Upper lobe of left lung (tissue), 6 donors: ENCODE measurements around the gene PHF11. TPM values are rescaled to one million over a fixed set of nuclear protein-coding genes. Genes with fewer than 3 reads are reported as not detected.
A peak's percentile ranks its signal among the peaks of the same experiment; 100 is the strongest.

Experiments used
- ATAC-seq, 2 donors: fragments of 200-7000 bp; cut with Tn5 transposase; one replicate each; pipeline ENCODE4 v1.9.1; 2022; ENCODE audit warnings: mild to moderate bottlenecking in 2 of 2, moderate library complexity in 2 of 2; ENCODE audit not compliant: low FRiP score in 2 of 2
- DNase-seq, 2 donors: peaks; one replicate each; pipeline ENCODE4 v3.0.0-alpha.2; 2019 to 2020
- H3K27ac ChIP-seq, 4 donors: fragments of 200-600 bp; sonication (generic); one replicate each; pipeline ENCODE4 v1.5.1; 2016 to 2019
- H3K27me3 ChIP-seq, 4 donors: fragments of 200-600 bp; sonication (generic); one replicate each; pipeline ENCODE4 v1.5.1; 2017 to 2019
- H3K36me3 ChIP-seq, 4 donors: fragments of 200-600 bp; sonication (generic); one replicate each; pipeline ENCODE4 v1.5.1; 2016 to 2019
- H3K4me1 ChIP-seq, 4 donors: fragments of 200-600 bp; sonication (generic); one replicate each; pipeline ENCODE4 v1.5.1; 2018 to 2019
- H3K4me3 ChIP-seq, 4 donors: fragments of 200-600 bp; sonication (generic); one replicate each; pipeline ENCODE4 v1.5.1; 2017 to 2019; ENCODE audit warnings: mild to moderate bottlenecking in 2 of 4, moderate library complexity in 1 of 4
- H3K9me3 ChIP-seq, 4 donors: fragments of 200-600 bp; sonication (generic); one replicate each; pipeline ENCODE4 v1.5.1; 2018 to 2019
- CTCF ChIP-seq, 6 experiments: fragments of 450-650 bp in 4 of 6; fragments of 200-600 bp in 2 of 6; sonication (generic) in 2 of 6; IDR thresholded peaks; one replicate each; pipeline ENCODE4 v1.5.1; 2016 to 2019; ENCODE audit warnings: antibody characterized with exemption in 6 of 6
- EP300 ChIP-seq, 4 donors: sonication (generic); formaldehyde crosslinking; IDR thresholded peaks; one replicate each; pipeline ENCODE4 v1.5.1; 2017; ENCODE audit warnings: antibody characterized with exemption in 4 of 4, control low read depth in 2 of 4
- POLR2A ChIP-seq, 4 donors: fragments of 450-650 bp; IDR thresholded peaks; one replicate each; pipeline ENCODE4 v1.5.1; 2016 to 2017; ENCODE audit warnings: antibody characterized with exemption in 4 of 4, mild to moderate bottlenecking in 2 of 4
- POLR2AphosphoS5 ChIP-seq, 2 donors: sonication (generic); formaldehyde crosslinking; IDR thresholded peaks; one replicate each; pipeline ENCODE4 v1.5.1; 2017; ENCODE audit warnings: antibody characterized with exemption in 2 of 2
- WGBS, 2 donors: methylation state at CpG; one replicate each; pipeline ENCODE4 v1.1.5; 2017 to 2018; 5-methylcytosine and 5-hydroxymethylcytosine counted together
- total RNA-seq, 6 donors: library from RNA; depleted of rRNA in 4 of 6; stranded (reverse); fragments of >200 nt in 4 of 6; gene quantifications; one replicate each; pipeline versions ENCODE4 v1.1.0 to v1.2.1, GENCODE V29; 2016 to 2021
- donor health status: DM: no; HTN: no; CAD: no; lungs with moderate emphysema.
- donor health status: DM: no; HTN: yes; CAD: no; lungs with severe emphysema.

Gene PHF11
- total RNA-seq, 6 donors from 2014 or later = 27.1 to 89.1 (median 39.3) TPM

DNA sequence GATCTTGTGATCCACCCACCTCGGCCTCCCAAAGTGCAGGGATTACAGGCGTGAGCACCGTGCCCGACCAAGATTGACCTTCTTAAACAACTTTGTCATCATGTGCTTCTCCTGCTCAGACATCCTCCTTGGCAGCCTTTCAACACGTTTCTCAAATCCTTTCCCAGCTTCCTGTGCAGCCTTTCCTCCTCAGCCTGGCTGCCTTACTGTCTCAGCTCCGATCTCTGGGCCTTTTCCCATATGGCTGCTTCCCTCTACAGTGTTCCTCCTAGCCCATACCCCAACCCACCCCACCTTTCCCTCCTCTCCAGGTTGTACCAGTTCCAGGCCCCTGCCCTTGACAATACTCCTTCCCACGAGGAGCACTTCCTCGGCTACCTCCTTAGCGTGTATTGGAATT, 7.2 kb downstream of the PHF11 start:
- ATAC-seq (peak in 1 of 2 donors; percentile 24), DNase-seq (no peak)
- WGBS, 2 donors = 43 to 48% methylated on average over 9 of the region's 9 CpGs

DNA sequence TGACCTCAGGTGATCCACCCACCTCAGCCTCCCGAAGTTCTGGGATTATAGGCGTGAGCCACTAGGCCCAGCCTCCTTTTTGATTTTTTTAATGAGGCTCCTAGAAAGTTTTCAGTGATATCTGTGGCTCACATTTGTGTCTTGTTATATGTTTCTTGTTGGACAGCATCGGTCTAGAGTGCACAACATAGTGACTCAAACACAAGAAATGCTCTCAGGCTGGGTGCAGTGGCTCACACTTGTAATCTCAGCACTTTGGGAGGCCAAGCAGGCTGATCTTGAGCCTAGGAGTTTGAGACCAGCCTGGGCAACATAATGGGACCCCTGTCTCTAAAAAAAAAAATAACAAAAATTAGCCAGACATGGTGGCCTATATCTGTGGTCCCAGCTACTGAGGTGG, 8.2 kb downstream of the PHF11 start:
- H3K36me3 ChIP-seq = peaks cover 0 to 12% (median 0%) of the 10 kb centered on the region in 4 donors
- H3K27ac ChIP-seq = no peak overlapping the region
- H3K9me3 ChIP-seq = no peaks in the 10 kb centered on the region
- TF ChIP-seq POLR2AphosphoS5 (IDR thresholded peaks at IDR 0.05) (no peak), CTCF (IDR thresholded peaks at IDR 0.05) (no peak)
- no peak for DNase-seq
- no peak for ATAC-seq
- WGBS, 2 donors = 97 to 100% methylated on average over 3 of the region's 3 CpGs
- H3K4me1 ChIP-seq = peaks cover 3 to 14% (median 6%) of the 10 kb centered on the region in 4 donors
- no peak overlapping the region for H3K4me3 ChIP-seq
- H3K27me3 ChIP-seq = no peaks in the 10 kb centered on the region

More for the DNA sequence above, 7.2 kb downstream of the PHF11 start:
- Histone ChIP-seq H3K36me3 (peaks cover 0 to 12% (median 0%) of the 10 kb centered on the region in 4 donors), H3K27me3 (no peaks in the 10 kb centered on the region), H3K9me3 (no peaks in the 10 kb centered on the region), H3K27ac (peak overlapping the region in 2 of 4 donors; percentile 32), H3K4me1 (peaks cover 3 to 14% (median 6%) of the 10 kb centered on the region in 4 donors), H3K4me3 (no peak overlapping the region)
- TF ChIP-seq POLR2AphosphoS5 (IDR thresholded peaks at IDR 0.05) (no peak), EP300 (IDR thresholded peaks at IDR 0.05) (no peak)

DNA sequence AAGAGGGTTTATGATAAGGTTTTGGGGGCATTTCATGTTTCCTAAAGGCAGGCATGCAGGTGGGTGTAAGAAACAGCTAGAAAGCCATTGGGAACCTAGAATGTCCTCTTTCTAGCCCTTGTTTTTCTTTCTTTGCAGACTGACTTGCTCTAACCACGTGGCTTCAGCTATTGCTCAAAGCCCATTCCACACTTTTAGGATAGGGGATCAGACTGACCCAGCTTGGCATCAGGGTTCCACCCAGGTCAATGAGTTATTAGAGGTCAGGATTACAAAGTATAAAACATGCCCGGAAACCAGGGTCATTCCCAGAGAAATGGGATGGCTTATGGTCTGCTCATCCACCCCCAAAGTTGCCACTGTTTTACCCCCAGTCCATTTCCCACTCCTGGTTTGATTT, 16.8 kb downstream of the PHF11 start:
- ATAC-seq (no peak), DNase-seq (no peak)
- H3K27ac ChIP-seq = no peak overlapping the region
- no peak for TF ChIP-seq EP300 (IDR thresholded peaks at IDR 0.05)
- no peak for TF ChIP-seq POLR2AphosphoS5 (IDR thresholded peaks at IDR 0.05)
- TF ChIP-seq POLR2A (IDR thresholded peaks at IDR 0.05) = no peak
- no peak for TF ChIP-seq CTCF (IDR thresholded peaks at IDR 0.05)
- no peaks in the 10 kb centered on the region for H3K9me3 ChIP-seq
- peaks cover 0 to 63% (median 26%) of the 10 kb centered on the region in 4 donors for H3K36me3 ChIP-seq
- no peaks in the 10 kb centered on the region for H3K4me1 ChIP-seq
- H3K27me3 ChIP-seq = no peaks in the 10 kb centered on the region
- WGBS, 2 donors = 87 to 92% methylated on average over 2 of the region's 2 CpGs
- H3K4me3 ChIP-seq = no peak overlapping the region

DNA sequence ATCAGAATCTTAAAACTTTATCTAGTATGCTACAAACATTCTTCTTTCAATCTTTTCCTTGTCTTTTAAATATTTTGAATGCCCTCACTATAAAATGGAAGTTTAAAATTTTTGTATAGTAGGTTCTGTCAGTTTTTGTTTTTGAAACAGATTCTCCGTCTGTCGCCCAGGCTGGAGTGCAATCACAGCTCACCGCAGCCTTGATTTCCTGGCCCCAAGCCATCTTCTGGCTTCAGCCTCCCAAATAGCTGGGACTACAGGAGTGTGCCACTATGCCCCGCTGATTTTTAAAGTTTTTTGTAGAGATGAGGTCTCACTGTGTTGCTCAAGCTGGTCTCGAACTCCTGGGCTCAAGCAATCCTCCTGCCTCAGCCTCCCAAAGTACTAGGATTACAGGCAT, 20.7 kb downstream of the PHF11 start:
- 73 to 88% methylated on average over 5 of the region's 5 CpGs for WGBS, 2 donors

DNA sequence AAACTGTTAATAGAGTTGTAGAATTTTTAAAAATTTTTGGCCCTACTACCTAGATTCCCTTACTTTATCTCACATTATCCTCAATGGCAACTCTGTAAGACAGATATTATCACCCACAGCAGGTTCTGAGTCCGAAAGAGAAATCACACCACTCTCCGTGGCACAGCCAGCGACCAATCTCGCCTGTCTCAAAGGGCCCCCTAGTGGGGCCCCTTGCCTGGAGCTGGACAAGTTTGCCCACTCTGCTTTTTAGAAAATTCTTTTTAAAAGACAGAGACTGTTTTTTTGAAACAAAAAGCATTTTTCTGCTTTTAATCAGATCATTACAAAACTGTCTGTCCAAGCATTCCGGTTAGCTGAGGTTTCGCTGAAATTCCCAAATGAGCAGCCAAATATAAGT, 21.7 kb downstream of the PHF11 start:
- no peaks in the 10 kb centered on the region for H3K9me3 ChIP-seq
- DNase-seq = no peak

More for the DNA sequence above, 20.7 kb downstream of the PHF11 start:
- no peaks in the 10 kb centered on the region for H3K27me3 ChIP-seq
- TF ChIP-seq EP300 (IDR thresholded peaks at IDR 0.05) = no peak
- no peak for TF ChIP-seq POLR2AphosphoS5 (IDR thresholded peaks at IDR 0.05)
- no peak for TF ChIP-seq POLR2A (IDR thresholded peaks at IDR 0.05)
- TF ChIP-seq CTCF (IDR thresholded peaks at IDR 0.05) = no peak
- no peak overlapping the region for H3K4me3 ChIP-seq
- no peaks in the 10 kb centered on the region for H3K4me1 ChIP-seq
- DNase-seq (no peak), ATAC-seq (no peak)
- H3K27ac ChIP-seq = no peak overlapping the region
- H3K36me3 ChIP-seq = peaks cover 0 to 83% (median 42%) of the 10 kb centered on the region in 4 donors
- H3K9me3 ChIP-seq = no peaks in the 10 kb centered on the region

More for the DNA sequence above, 21.7 kb downstream of the PHF11 start:
- 81 to 89% methylated on average over 6 of the region's 6 CpGs for WGBS, 2 donors
- ATAC-seq = no peak
- H3K27ac ChIP-seq = no peak overlapping the region
- H3K4me3 ChIP-seq = no peak overlapping the region
- H3K27me3 ChIP-seq = no peaks in the 10 kb centered on the region
- peaks cover 0 to 92% (median 44%) of the 10 kb centered on the region in 4 donors for H3K36me3 ChIP-seq
- no peaks in the 10 kb centered on the region for H3K4me1 ChIP-seq
- peak in 1 of 6 experiments; percentile 12 for TF ChIP-seq CTCF (IDR thresholded peaks at IDR 0.05)
- no peak for TF ChIP-seq EP300 (IDR thresholded peaks at IDR 0.05)
- TF ChIP-seq POLR2A (IDR thresholded peaks at IDR 0.05) = no peak
